NCI-H2107 treated with DMSO at 0.1 percent for 48 hours (cell line): ENCODE data around the gene TRIM43.
"Not testable (repeated sequence)": the region's sequence is repeated elsewhere in the genome, so short reads cannot be mapped to it uniquely, and the experiment has no call there.

Source experiments
- DNase-seq: peaks from one replicate; lab custom pipeline; 2025; ENCODE audit not compliant: unreplicated experiment; lab: John Stamatoyannopoulos, UW

The TRIM43 gene

GRCh38 chr2:95640515-95641288, 48.9 kb downstream of the TRIM43 start:
- DNase-seq: not testable (repeated sequence)

GRCh38 chr2:95641289-95641575, 49.4 kb downstream of the TRIM43 start:
- DNase-seq: not testable (repeated sequence)

GRCh38 chr2:95641787-95642186, 50.0 kb downstream of the TRIM43 start:
- not testable (repeated sequence) for DNase-seq

- DNase-seq: not testable (repeated sequence)
Measured at GRCh38 chr2:95642360-95642759, 50.6 kb downstream of the TRIM43 start.

GRCh38 chr2:95642951-95643350, 51.1 kb downstream of the TRIM43 start:
- DNase-seq: not testable (repeated sequence)

- not testable (repeated sequence) for DNase-seq
Measured at GRCh38 chr2:95645312-95645711, 53.5 kb downstream of the TRIM43 start.

GRCh38 chr2:95646274-95646994, 54.6 kb downstream of the TRIM43 start:
- not testable (repeated sequence) for DNase-seq

GRCh38 chr2:95648894-95649544, 57.2 kb downstream of the TRIM43 start:
- DNase-seq: not testable (repeated sequence)
